ENCODE data around the gene TMEM143. TPM values are rescaled to one million over a fixed set of nuclear protein-coding genes. Genes with fewer than 3 reads are reported as not detected.

The TMEM143 gene
- total RNA-seq, 2 donors from 2014 or later: 20.4 to 43.8 TPM

GRCh38 chr19:48342414-48342738 lies 21.4 kb downstream of the TMEM143 start:
- H3K4me1 ChIP-seq: no peaks in the 10 kb centered on the region
- no peak for TF ChIP-seq CTCF (IDR thresholded peaks at IDR 0.05)
- no peak overlapping the region for H3K4me3 ChIP-seq

GRCh38 chr19:48341515-48342413 lies 22.0 kb downstream of the TMEM143 start:
- Histone ChIP-seq H3K4me3 (no peak overlapping the region), H3K27me3 (no peaks in the 10 kb centered on the region), H3K36me3 (no peaks in the 10 kb centered on the region), H3K9me3 (no peaks in the 10 kb centered on the region), H3K4me1 (no peaks in the 10 kb centered on the region), H3K27ac (no peak overlapping the region)
- no peak for TF ChIP-seq CTCF (IDR thresholded peaks at IDR 0.05)
- no peak for DNase-seq (ENCODE audit: low spot score)

More at GRCh38 chr19:48342414-48342738, 21.4 kb downstream of the TMEM143 start:
- Histone ChIP-seq H3K27ac (no peak overlapping the region), H3K27me3 (no peaks in the 10 kb centered on the region), H3K9me3 (no peaks in the 10 kb centered on the region), H3K36me3 (no peaks in the 10 kb centered on the region)
- DNase-seq (ENCODE audit: low spot score): no peak

DNA sequence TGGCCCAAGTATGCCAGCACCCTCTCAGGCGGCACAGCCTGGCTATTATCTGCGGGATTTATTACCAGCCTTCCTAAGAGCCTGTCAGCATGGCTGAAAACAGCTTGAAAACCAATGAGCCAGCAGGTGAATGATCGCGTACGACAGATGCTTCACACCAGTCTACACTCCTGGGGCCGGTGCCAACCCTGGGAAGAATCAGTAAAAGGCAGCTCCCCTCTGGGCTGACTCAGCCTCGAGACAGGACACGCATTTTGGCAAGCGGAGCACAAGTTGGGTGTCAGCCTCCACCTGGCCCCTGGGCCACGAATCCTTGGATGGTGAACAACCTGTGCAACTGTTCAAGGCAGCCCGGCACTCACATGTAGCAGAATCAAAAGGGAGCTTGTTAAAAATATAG lies 22.7 kb downstream of the TMEM143 start:
- no peak for DNase-seq (ENCODE audit: low spot score)
- no peaks in the 10 kb centered on the region for H3K9me3 ChIP-seq

GRCh38 chr19:48338802-48339503 lies 24.8 kb downstream of the TMEM143 start:
- Histone ChIP-seq H3K27ac (no peak overlapping the region), H3K4me3 (no peak overlapping the region), H3K4me1 (peaks cover 0 to 2% of the 10 kb centered on the region in 2 donors), H3K27me3 (no peaks in the 10 kb centered on the region), H3K36me3 (no peaks in the 10 kb centered on the region), H3K9me3 (no peaks in the 10 kb centered on the region)
- TF ChIP-seq CTCF (IDR thresholded peaks at IDR 0.05): no peak
- no peak for DNase-seq (ENCODE audit: low spot score)

More for the DNA sequence above, 22.7 kb downstream of the TMEM143 start:
- no peak for TF ChIP-seq CTCF (IDR thresholded peaks at IDR 0.05)
- no peaks in the 10 kb centered on the region for H3K36me3 ChIP-seq
- H3K27ac ChIP-seq: no peak overlapping the region
- no peak overlapping the region for H3K4me3 ChIP-seq
- no peaks in the 10 kb centered on the region for H3K4me1 ChIP-seq
- no peaks in the 10 kb centered on the region for H3K27me3 ChIP-seq

DNA sequence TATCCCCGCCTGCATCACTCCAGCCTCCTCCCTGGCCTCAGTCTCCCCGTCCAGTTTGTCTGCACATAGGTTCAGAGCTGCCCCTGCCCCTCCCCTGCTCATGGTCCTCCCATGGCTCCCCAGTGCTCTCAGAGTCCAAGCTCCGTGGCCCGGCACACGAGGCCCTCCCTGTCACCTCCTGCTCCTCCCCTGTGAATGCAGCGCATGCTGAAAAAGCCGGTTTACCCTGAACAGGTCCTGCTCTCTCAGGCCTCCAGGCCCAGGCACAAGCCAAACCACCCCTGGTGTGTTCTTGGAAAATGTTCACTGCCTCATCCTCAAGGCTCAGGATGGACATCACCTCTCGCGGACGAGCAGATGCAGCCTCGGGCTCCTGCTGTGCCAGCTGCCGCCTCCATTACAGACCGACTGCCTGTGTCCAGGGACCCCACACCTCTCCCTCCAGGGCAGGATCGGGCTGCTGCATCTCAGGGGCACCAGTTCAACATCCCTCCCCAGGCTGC lies 25.4 kb downstream of the TMEM143 start:
- H3K4me3 ChIP-seq: no peak overlapping the region

More for the DNA sequence above, 25.4 kb downstream of the TMEM143 start:
- Histone ChIP-seq H3K27ac (no peak overlapping the region), H3K36me3 (no peaks in the 10 kb centered on the region), H3K4me1 (peaks cover 0 to 9% of the 10 kb centered on the region in 2 donors), H3K9me3 (no peaks in the 10 kb centered on the region), H3K27me3 (no peaks in the 10 kb centered on the region)
- TF ChIP-seq CTCF (IDR thresholded peaks at IDR 0.05): no peak
- no peak for DNase-seq (ENCODE audit: low spot score)

All from right atrium auricular region (tissue), 2 donors.